HUES6 (cell line): ENCODE results near the gene QRFP.

Experiments used
- H3K27ac ChIP-seq: 2 replicates; pipeline ENCODE4 v1.7.0; 2013; ENCODE audit warnings: low read depth, mild to moderate bottlenecking, low read length, inconsistent platforms
- H3K27me3 ChIP-seq: 2 replicates; pipeline ENCODE4 v1.6.1; 2013; ENCODE audit warnings: low read length; ENCODE audit not compliant: control insufficient read depth, insufficient read depth
- H3K36me3 ChIP-seq: 2 replicates; pipeline ENCODE4 v1.6.1; 2013; ENCODE audit warnings: low read length; ENCODE audit not compliant: control insufficient read depth, insufficient read depth
- H3K4me1 ChIP-seq: 2 replicates; pipeline ENCODE4 v1.6.1; 2013; ENCODE audit warnings: low read length; ENCODE audit not compliant: control insufficient read depth, insufficient read depth
- H3K4me3 ChIP-seq: 2 replicates; pipeline ENCODE4 v1.5.1; 2013; ENCODE audit warnings: low read depth, low read length
- H3K9ac ChIP-seq: one replicate; pipeline ENCODE4 v1.6.1; 2013; ENCODE audit warnings: mild to moderate bottlenecking, low read length
- H3K9me3 ChIP-seq: 2 replicates; pipeline ENCODE4 v1.6.1; 2013; ENCODE audit warnings: low read depth, low read length; ENCODE audit not compliant: control insufficient read depth, insufficient read depth

QRFP gene

DNA sequence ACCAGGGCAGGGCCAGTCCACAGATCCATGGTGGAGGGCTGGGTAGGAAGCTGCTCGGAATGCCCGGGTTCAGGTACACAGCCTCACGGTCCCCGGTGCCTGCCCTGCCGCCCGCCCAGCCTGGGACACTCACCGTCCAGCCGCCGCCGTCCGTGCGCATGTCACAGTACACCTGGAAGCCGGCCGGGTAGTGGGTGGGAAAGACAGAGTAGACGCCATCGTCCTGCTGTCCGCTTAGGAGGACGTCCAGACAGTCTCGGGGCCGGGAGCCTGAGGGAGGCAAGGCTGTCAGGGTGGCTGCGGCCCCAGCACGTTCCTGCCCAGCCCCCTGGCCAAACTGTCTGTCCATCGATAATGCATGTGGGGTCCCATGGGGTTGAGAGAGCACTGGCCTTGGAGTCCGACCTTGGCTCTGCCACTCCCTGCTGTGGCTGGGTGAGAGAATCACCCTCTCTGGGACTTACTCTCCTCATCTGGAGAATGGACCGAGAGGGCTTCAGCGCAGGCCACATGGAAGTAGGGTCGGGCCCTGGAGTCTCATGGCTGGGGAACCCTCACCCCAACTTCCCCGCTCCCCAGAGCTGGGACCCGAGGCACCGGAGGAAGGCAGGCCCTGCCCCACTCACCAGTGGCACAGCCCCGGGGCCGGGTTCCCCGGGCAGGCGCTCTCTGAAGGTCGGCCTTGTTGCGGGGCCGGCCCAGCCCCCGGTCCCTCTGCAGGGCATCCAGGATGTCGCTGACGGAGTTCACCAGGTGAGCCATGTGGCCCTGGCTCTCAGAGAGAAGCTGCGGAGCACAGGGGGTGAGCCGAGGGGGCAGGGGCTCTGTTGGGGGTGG, 27.2 kb upstream of the QRFP start:
- Histone ChIP-seq H3K4me1 (peaks cover 9% of the 10 kb centered on the region; the same call in 1 of the 2 replicates), H3K9ac (no peak overlapping the region), H3K27me3 (no peaks in the 10 kb centered on the region), H3K27ac (no peak overlapping the region), H3K36me3 (no peaks in the 10 kb centered on the region), H3K9me3 (no peaks in the 10 kb centered on the region), H3K4me3 (no peak overlapping the region)

GRCh38 chr9:130922893-130923610, 26.4 kb upstream of the QRFP start:
- H3K27me3 ChIP-seq: no peaks in the 10 kb centered on the region
- H3K36me3 ChIP-seq: no peaks in the 10 kb centered on the region
- H3K9me3 ChIP-seq: no peaks in the 10 kb centered on the region
- H3K27ac ChIP-seq: no peak overlapping the region
- peaks cover 9% of the 10 kb centered on the region; the same call in 1 of the 2 replicates for H3K4me1 ChIP-seq
- H3K9ac ChIP-seq: no peak overlapping the region
- H3K4me3 ChIP-seq: no peak overlapping the region

GRCh38 chr9:130921989-130922892, 25.6 kb upstream of the QRFP start:
- H3K27ac ChIP-seq: no peak overlapping the region
- H3K9ac ChIP-seq: no peak overlapping the region
- no peaks in the 10 kb centered on the region for H3K9me3 ChIP-seq
- H3K36me3 ChIP-seq: no peaks in the 10 kb centered on the region
- no peaks in the 10 kb centered on the region for H3K27me3 ChIP-seq
- peaks cover 9% of the 10 kb centered on the region; the same call in 1 of the 2 replicates for H3K4me1 ChIP-seq
- no peak overlapping the region for H3K4me3 ChIP-seq

GRCh38 chr9:130921300-130921988, 24.8 kb upstream of the QRFP start:
- Histone ChIP-seq H3K9me3 (no peaks in the 10 kb centered on the region), H3K4me3 (no peak overlapping the region), H3K27me3 (no peaks in the 10 kb centered on the region), H3K27ac (no peak overlapping the region), H3K4me1 (peaks cover 9% of the 10 kb centered on the region; the same call in 1 of the 2 replicates), H3K36me3 (no peaks in the 10 kb centered on the region), H3K9ac (no peak overlapping the region)

GRCh38 chr9:130920762-130921299, 24.2 kb upstream of the QRFP start:
- Histone ChIP-seq H3K27ac (no peak overlapping the region), H3K9ac (no peak overlapping the region), H3K27me3 (no peaks in the 10 kb centered on the region)

GRCh38 chr9:130920233-130920632, 23.6 kb upstream of the QRFP start:
- peaks cover 9% of the 10 kb centered on the region; the same call in 1 of the 2 replicates for H3K4me1 ChIP-seq
- no peak overlapping the region for H3K9ac ChIP-seq
- no peaks in the 10 kb centered on the region for H3K36me3 ChIP-seq
- no peak overlapping the region for H3K4me3 ChIP-seq
- no peak overlapping the region for H3K27ac ChIP-seq
- H3K27me3 ChIP-seq: no peaks in the 10 kb centered on the region
- H3K9me3 ChIP-seq: no peaks in the 10 kb centered on the region

More at GRCh38 chr9:130920762-130921299, 24.2 kb upstream of the QRFP start:
- peaks cover 9% of the 10 kb centered on the region; the same call in 1 of the 2 replicates for H3K4me1 ChIP-seq
- no peak overlapping the region for H3K4me3 ChIP-seq
- no peaks in the 10 kb centered on the region for H3K36me3 ChIP-seq
- H3K9me3 ChIP-seq: no peaks in the 10 kb centered on the region

- Histone ChIP-seq H3K27me3 (no peaks in the 10 kb centered on the region), H3K27ac (no peak overlapping the region), H3K4me3 (no peak overlapping the region), H3K4me1 (peaks cover 9% of the 10 kb centered on the region; the same call in 1 of the 2 replicates), H3K9me3 (no peaks in the 10 kb centered on the region), H3K9ac (no peak overlapping the region), H3K36me3 (no peaks in the 10 kb centered on the region)
Measured at GRCh38 chr9:130919559-130920145, 23.0 kb upstream of the QRFP start.

GRCh38 chr9:130918826-130919558, 22.4 kb upstream of the QRFP start:
- Histone ChIP-seq H3K9me3 (no peaks in the 10 kb centered on the region), H3K27me3 (no peaks in the 10 kb centered on the region), H3K4me1 (peaks cover 16% of the 10 kb centered on the region), H3K36me3 (no peaks in the 10 kb centered on the region), H3K4me3 (no peak overlapping the region), H3K9ac (no peak overlapping the region), H3K27ac (no peak overlapping the region)

DNA sequence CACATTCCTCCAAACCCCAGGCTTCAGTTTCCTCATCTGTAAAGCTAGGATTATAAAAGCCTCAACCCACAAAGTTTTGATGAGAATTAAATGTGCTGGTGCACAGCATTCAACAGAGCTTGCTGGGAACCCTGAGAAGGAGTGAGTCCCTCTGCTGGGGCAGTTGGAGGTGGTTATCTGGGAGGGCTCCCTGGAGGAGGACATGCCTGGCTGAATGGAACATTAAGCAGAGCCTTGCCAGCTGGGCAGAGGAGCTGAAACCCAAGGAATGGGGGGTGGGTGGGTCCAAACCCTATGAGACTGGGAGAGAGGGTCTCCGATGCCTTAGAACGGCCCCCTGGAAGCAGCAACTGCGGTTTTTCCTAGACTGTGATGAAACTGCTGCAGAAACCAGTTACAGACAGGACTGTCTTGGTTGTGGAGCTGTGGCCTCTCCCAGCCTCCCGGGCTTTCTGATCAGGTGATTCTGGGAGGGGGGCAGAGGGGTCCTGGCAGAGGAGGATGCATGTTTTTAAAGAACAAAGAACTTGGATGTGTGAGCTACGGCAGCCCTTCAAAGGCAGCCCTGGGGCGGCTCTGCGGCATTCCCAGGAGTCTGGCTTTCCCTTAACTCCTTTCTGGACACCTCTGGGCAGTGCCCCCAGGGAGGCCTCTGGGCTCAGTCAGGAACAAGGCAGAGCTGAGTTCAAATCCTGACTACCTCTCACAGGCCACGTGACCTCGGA, 21.7 kb upstream of the QRFP start:
- H3K9ac ChIP-seq: no peak overlapping the region
- no peaks in the 10 kb centered on the region for H3K9me3 ChIP-seq
- peaks cover 23% of the 10 kb centered on the region for H3K4me1 ChIP-seq
- H3K27ac ChIP-seq: no peak overlapping the region
- no peak overlapping the region for H3K4me3 ChIP-seq
- H3K36me3 ChIP-seq: no peaks in the 10 kb centered on the region
- H3K27me3 ChIP-seq: no peaks in the 10 kb centered on the region
